IPS-18c (cell line): ENCODE results near the gene PCDHA5.
A peak's percentile ranks its signal among the peaks of the same experiment; 100 is the strongest.
"Not testable (repeated sequence)": the region's sequence is repeated elsewhere in the genome, so short reads cannot be mapped to it uniquely, and the experiment has no call there.

Experiments used
- H3K4me3 ChIP-seq: 2 replicates; pipeline ENCODE4 v1.7.0; 2013; ENCODE audit warnings: low read depth, mild to moderate bottlenecking, low read length, moderate library complexity; ENCODE audit not compliant: insufficient read depth
- H3K9me3 ChIP-seq: one replicate; pipeline ENCODE4 v1.6.1; 2013; ENCODE audit warnings: mild to moderate bottlenecking, low read length, moderate library complexity; ENCODE audit not compliant: control insufficient read depth, insufficient read depth

PCDHA5 gene

GRCh38 chr5:140808241-140808888 is 13.0 kb upstream of the PCDHA5 start:
- H3K9me3 ChIP-seq, H3K4me3 ChIP-seq: not testable (repeated sequence)

GRCh38 chr5:140808889-140809291 is 12.5 kb upstream of the PCDHA5 start:
- Histone ChIP-seq H3K4me3 (0 out of 2 replicates have a peak overlapping the region, but pooled peaks have one; percentile 10), H3K9me3 (no peaks in the 10 kb centered on the region)

GRCh38 chr5:140822281-140822629 is 842 bp downstream of the PCDHA5 start:
- H3K4me3 ChIP-seq, result no peak overlapping the region
- no peaks in the 10 kb centered on the region for H3K9me3 ChIP-seq

GRCh38 chr5:140822969-140823368 is 1.6 kb downstream of the PCDHA5 start:
- H3K4me3 ChIP-seq, result not testable (repeated sequence)

GRCh38 chr5:140823475-140823874 is 2.1 kb downstream of the PCDHA5 start:
- Histone ChIP-seq H3K9me3 (no peaks in the 10 kb centered on the region), H3K4me3 (no peak overlapping the region)

More at GRCh38 chr5:140822969-140823368, 1.6 kb downstream of the PCDHA5 start:
- H3K9me3 ChIP-seq, result not testable (repeated sequence)

GRCh38 chr5:140827704-140828361 is 6.4 kb downstream of the PCDHA5 start, which contains the start of gene PCDHA6:
Gene PCDHA6 (plus strand): TSS chr5:140827960. CDS start chr5:140828092, 132 bp downstream.
- no peaks in the 10 kb centered on the region for H3K9me3 ChIP-seq
- H3K4me3 ChIP-seq, result no peak within 1 kb of the TSS

- H3K4me3 ChIP-seq, result no peak overlapping the region
- no peaks in the 10 kb centered on the region for H3K9me3 ChIP-seq
Measured at GRCh38 chr5:140828362-140828737, 6.9 kb downstream of the PCDHA5 start.

- not testable (repeated sequence) for H3K9me3 ChIP-seq, H3K4me3 ChIP-seq
Measured at GRCh38 chr5:140829511-140830501, 8.4 kb downstream of the PCDHA5 start.

GRCh38 chr5:140833993-140834392 is 12.6 kb downstream of the PCDHA5 start, which contains the start of gene PCDHA7:
Gene PCDHA7 (plus strand): TSS chr5:140834269. CDS start chr5:140834384, 115 bp downstream.
- Histone ChIP-seq H3K9me3 (peaks cover 2% of the 10 kb centered on the region), H3K4me3 (no peak within 1 kb of the TSS)

- not testable (repeated sequence) for H3K9me3 ChIP-seq, H3K4me3 ChIP-seq
Measured at GRCh38 chr5:140834439-140835008, 13.1 kb downstream of the PCDHA5 start.

- no peak overlapping the region for H3K4me3 ChIP-seq
- H3K9me3 ChIP-seq, result peaks cover 2% of the 10 kb centered on the region
Measured at GRCh38 chr5:140835622-140836510, 14.5 kb downstream of the PCDHA5 start.

- peak within 1 kb of the TSS; percentile 25; the same call in 1 of the 2 replicates for H3K4me3 ChIP-seq
Measured at GRCh38 chr5:140840978-140841962, 19.9 kb downstream of the PCDHA5 start, which contains the start of gene PCDHA8. Gene PCDHA8 (plus strand): TSS chr5:140841187. CDS start chr5:140841322, 135 bp downstream.

GRCh38 chr5:140842798-140843733 is 21.7 kb downstream of the PCDHA5 start:
- H3K9me3 ChIP-seq, result no peaks in the 10 kb centered on the region
- no peak overlapping the region for H3K4me3 ChIP-seq

More at GRCh38 chr5:140840978-140841962, 19.9 kb downstream of the PCDHA5 start, which contains the start of gene PCDHA8:
- no peaks in the 10 kb centered on the region for H3K9me3 ChIP-seq
